ENCODE measurements around the gene SPAG6. TPM values are rescaled to one million over a fixed set of nuclear protein-coding genes. Genes with fewer than 3 reads are reported as not detected.

Gene SPAG6
- total RNA-seq, 1 experiment from 2014 or later: not detected

GRCh38 chr10:22415072-22415471 is 69.8 kb downstream of the SPAG6 start:
- H3K4me1 ChIP-seq (replicated peaks; ENCODE audit: insufficient read depth): no peaks in the 10 kb centered on the region
- intact Hi-C loops (cut with micrococcal nuclease; ENCODE audit: unreplicated experiment): no loop called here
- no peak overlapping the region for H3K4me2 ChIP-seq
- no peaks in the 10 kb centered on the region for H4K20me1 ChIP-seq (ENCODE audit: insufficient read depth)
- CTCF ChIA-PET: no interaction called here
- no peaks in the 10 kb centered on the region for H3K9me3 ChIP-seq (ENCODE audit: insufficient read depth, low read depth)
- no peaks in the 10 kb centered on the region for H3K36me3 ChIP-seq (ENCODE audit: low read depth)
- BruUV-seq (replicated peaks): no TSS peak
- no peak for TF ChIP-seq EZH2 (IDR thresholded peaks at IDR 0.05; ENCODE audit: low read depth)
- TF ChIP-seq CTCF (conservative IDR thresholded peaks at IDR 0.05): no peak
- no peak for DNase-seq
- H3K79me2 ChIP-seq (ENCODE audit: low read depth): no peaks in the 10 kb centered on the region
- H3K27ac ChIP-seq: no peak overlapping the region
- H3K4me3 ChIP-seq: no peak overlapping the region
- H3K27me3 ChIP-seq (ENCODE audit: insufficient read depth, low read depth): no peaks in the 10 kb centered on the region
- POLR2A ChIA-PET (ENCODE audit: unreplicated experiment): interaction anchor here (0.7 kb wide), 1 partner anchor 53 kb away, joined by 10 read pairs; no protein-coding TSS in a partner anchor
- H3K9me2 ChIP-seq (ENCODE audit: insufficient read depth): no peaks in the 10 kb centered on the region
- H2AFZ ChIP-seq: no peak overlapping the region
- no peaks in the 10 kb centered on the region for H3F3A ChIP-seq (ENCODE audit: insufficient read depth, low read depth)

GRCh38 chr10:22417736-22418268 is 72.5 kb downstream of the SPAG6 start:
- no peak overlapping the region for H3K4me3 ChIP-seq
- intact Hi-C loops (cut with micrococcal nuclease; ENCODE audit: unreplicated experiment): no loop called here
- no peak for TF ChIP-seq EZH2 (IDR thresholded peaks at IDR 0.05; ENCODE audit: low read depth)
- POLR2A ChIA-PET (ENCODE audit: unreplicated experiment): no interaction called here
- CTCF ChIA-PET: no interaction called here
- no peaks in the 10 kb centered on the region for H3K36me3 ChIP-seq (ENCODE audit: low read depth)
- H4K20me1 ChIP-seq (ENCODE audit: insufficient read depth): no peaks in the 10 kb centered on the region
- H3K9me3 ChIP-seq (ENCODE audit: insufficient read depth, low read depth): no peaks in the 10 kb centered on the region
- H3K27me3 ChIP-seq (ENCODE audit: insufficient read depth, low read depth): no peaks in the 10 kb centered on the region
- no peak overlapping the region for H2AFZ ChIP-seq
- no peak for DNase-seq
- no TSS peak for BruUV-seq (replicated peaks)
- H3K4me1 ChIP-seq (replicated peaks; ENCODE audit: insufficient read depth): no peaks in the 10 kb centered on the region
- H3K4me2 ChIP-seq: no peak overlapping the region
- no peak overlapping the region for H3K27ac ChIP-seq
- H3F3A ChIP-seq (ENCODE audit: insufficient read depth, low read depth): no peaks in the 10 kb centered on the region
- no peaks in the 10 kb centered on the region for H3K79me2 ChIP-seq (ENCODE audit: low read depth)
- H3K9me2 ChIP-seq (ENCODE audit: insufficient read depth): no peaks in the 10 kb centered on the region

- H3F3A ChIP-seq (ENCODE audit: insufficient read depth, low read depth): no peaks in the 10 kb centered on the region
- no peaks in the 10 kb centered on the region for H3K9me2 ChIP-seq (ENCODE audit: insufficient read depth)
- TF ChIP-seq CTCF (conservative IDR thresholded peaks at IDR 0.05) (peak; percentile 46), EZH2 (IDR thresholded peaks at IDR 0.05; ENCODE audit: low read depth) (no peak)
- BruUV-seq (replicated peaks): no TSS peak
- intact Hi-C loops (cut with micrococcal nuclease; ENCODE audit: unreplicated experiment): loop anchor here (5.0 to 10.0 kb wide), 3 partner anchors 294 to 1226 kb away; partner anchors contain the start of gene PIP4K2A
- DNase-seq: no peak
- no peaks in the 10 kb centered on the region for H3K27me3 ChIP-seq (ENCODE audit: insufficient read depth, low read depth)
- H2AFZ ChIP-seq: no peak overlapping the region
- H3K79me2 ChIP-seq (ENCODE audit: low read depth): no peaks in the 10 kb centered on the region
- H3K27ac ChIP-seq: no peak overlapping the region
- ChIA-PET CTCF (no interaction called here), POLR2A (ENCODE audit: unreplicated experiment) (no interaction called here)
- no peaks in the 10 kb centered on the region for H3K9me3 ChIP-seq (ENCODE audit: insufficient read depth, low read depth)
- no peak overlapping the region for H3K4me3 ChIP-seq
- no peak overlapping the region for H3K4me2 ChIP-seq
- H4K20me1 ChIP-seq (ENCODE audit: insufficient read depth): no peaks in the 10 kb centered on the region
- peaks cover 4% of the 10 kb centered on the region for H3K4me1 ChIP-seq (replicated peaks; ENCODE audit: insufficient read depth)
- no peaks in the 10 kb centered on the region for H3K36me3 ChIP-seq (ENCODE audit: low read depth)
Measured at GRCh38 chr10:22420787-22421517, 75.7 kb downstream of the SPAG6 start.
